ENCODE data around the gene XIRP2.

XIRP2 gene

GRCh38 chr2:167126165-167126564, 237.9 kb downstream of the XIRP2 start:
- no peak for TF ChIP-seq EZH2phosphoT487 (IDR thresholded peaks at IDR 0.05; ENCODE audit: low read depth)
- TF ChIP-seq CTCF (IDR thresholded peaks at IDR 0.05; ENCODE audit: low read depth, low read length): no peak
- H3K27me3 ChIP-seq (ENCODE audit: low read depth, low read length): no peaks in the 10 kb centered on the region
- H3K4me3 ChIP-seq (ENCODE audit: low read length): no peak overlapping the region
- H3K79me2 ChIP-seq (ENCODE audit: low read length): no peaks in the 10 kb centered on the region
- no peaks in the 10 kb centered on the region for H3K36me3 ChIP-seq (replicated peaks; ENCODE audit: low read depth, low read length)
- H3K4me1 ChIP-seq (ENCODE audit: low read length): no peaks in the 10 kb centered on the region
- H3K9me3 ChIP-seq (ENCODE audit: insufficient read depth, low read length): no peaks in the 10 kb centered on the region
- no peak overlapping the region for H3K9ac ChIP-seq (ENCODE audit: low read length)
- H3K4me2 ChIP-seq (ENCODE audit: low read length): no peak overlapping the region
- H3K27ac ChIP-seq (ENCODE audit: low read length): no peak overlapping the region
- no peak overlapping the region for H2AFZ ChIP-seq (ENCODE audit: low read depth, low read length)
- H4K20me1 ChIP-seq (ENCODE audit: insufficient read depth, low read length): no peaks in the 10 kb centered on the region

GRCh38 chr2:167127135-167127534, 238.9 kb downstream of the XIRP2 start:
- TF ChIP-seq EZH2phosphoT487 (IDR thresholded peaks at IDR 0.05; ENCODE audit: low read depth) (no peak), CTCF (IDR thresholded peaks at IDR 0.05; ENCODE audit: low read depth, low read length) (peak; percentile 46)
- no peak overlapping the region for H2AFZ ChIP-seq (ENCODE audit: low read depth, low read length)
- H4K20me1 ChIP-seq (ENCODE audit: insufficient read depth, low read length): no peaks in the 10 kb centered on the region
- H3K27ac ChIP-seq (ENCODE audit: low read length): no peak overlapping the region
- no peak overlapping the region for H3K9ac ChIP-seq (ENCODE audit: low read length)
- H3K4me2 ChIP-seq (ENCODE audit: low read length): no peak overlapping the region
- H3K27me3 ChIP-seq (ENCODE audit: low read depth, low read length): no peaks in the 10 kb centered on the region
- H3K4me1 ChIP-seq (ENCODE audit: low read length): no peaks in the 10 kb centered on the region
- H3K4me3 ChIP-seq (ENCODE audit: low read length): no peak overlapping the region
- no peaks in the 10 kb centered on the region for H3K36me3 ChIP-seq (replicated peaks; ENCODE audit: low read depth, low read length)
- H3K79me2 ChIP-seq (ENCODE audit: low read length): no peaks in the 10 kb centered on the region
- H3K9me3 ChIP-seq (ENCODE audit: insufficient read depth, low read length): no peaks in the 10 kb centered on the region

- no peaks in the 10 kb centered on the region for H3K36me3 ChIP-seq (replicated peaks; ENCODE audit: low read depth, low read length)
- H3K27me3 ChIP-seq (ENCODE audit: low read depth, low read length): no peaks in the 10 kb centered on the region
- H3K9me3 ChIP-seq (ENCODE audit: insufficient read depth, low read length): no peaks in the 10 kb centered on the region
- H3K9ac ChIP-seq (ENCODE audit: low read length): no peak overlapping the region
- TF ChIP-seq EZH2phosphoT487 (IDR thresholded peaks at IDR 0.05; ENCODE audit: low read depth) (no peak), CTCF (IDR thresholded peaks at IDR 0.05; ENCODE audit: low read depth, low read length) (no peak)
- H2AFZ ChIP-seq (ENCODE audit: low read depth, low read length): no peak overlapping the region
- no peak overlapping the region for H3K4me2 ChIP-seq (ENCODE audit: low read length)
- H3K79me2 ChIP-seq (ENCODE audit: low read length): no peaks in the 10 kb centered on the region
- no peaks in the 10 kb centered on the region for H3K4me1 ChIP-seq (ENCODE audit: low read length)
- no peak overlapping the region for H3K27ac ChIP-seq (ENCODE audit: low read length)
- H4K20me1 ChIP-seq (ENCODE audit: insufficient read depth, low read length): no peaks in the 10 kb centered on the region
- H3K4me3 ChIP-seq (ENCODE audit: low read length): no peak overlapping the region
Measured at GRCh38 chr2:167128130-167128529, 239.8 kb downstream of the XIRP2 start.

GRCh38 chr2:167132066-167132465, 243.8 kb downstream of the XIRP2 start:
- Histone ChIP-seq H3K4me1 (ENCODE audit: low read length) (peaks cover 5% of the 10 kb centered on the region; the same call in 1 of the 2 replicates), H2AFZ (ENCODE audit: low read depth, low read length) (no peak overlapping the region), H3K9ac (ENCODE audit: low read length) (no peak overlapping the region), H3K36me3 (replicated peaks; ENCODE audit: low read depth, low read length) (no peaks in the 10 kb centered on the region), H3K27me3 (ENCODE audit: low read depth, low read length) (no peaks in the 10 kb centered on the region), H3K4me2 (ENCODE audit: low read length) (no peak overlapping the region), H3K27ac (ENCODE audit: low read length) (no peak overlapping the region), H3K9me3 (ENCODE audit: insufficient read depth, low read length) (no peaks in the 10 kb centered on the region), H3K79me2 (ENCODE audit: low read length) (no peaks in the 10 kb centered on the region), H4K20me1 (ENCODE audit: insufficient read depth, low read length) (no peaks in the 10 kb centered on the region), H3K4me3 (ENCODE audit: low read length) (no peak overlapping the region)
- TF ChIP-seq EZH2phosphoT487 (IDR thresholded peaks at IDR 0.05; ENCODE audit: low read depth) (no peak), CTCF (IDR thresholded peaks at IDR 0.05; ENCODE audit: low read depth, low read length) (no peak)
